Measurements from ENCODE around the gene LRRC23. TPM values are rescaled to one million over a fixed set of nuclear protein-coding genes. Genes with fewer than 3 reads are reported as not detected.
A peak's percentile ranks its signal among the peaks of the same experiment; 100 is the strongest.

LRRC23 gene
- total and polyA plus RNA-seq, 2 of the 13 experiments (the other 11 are each of a cell fraction or from before 2014, with no cell fraction given): 6.0 to 7.8 TPM

DNA sequence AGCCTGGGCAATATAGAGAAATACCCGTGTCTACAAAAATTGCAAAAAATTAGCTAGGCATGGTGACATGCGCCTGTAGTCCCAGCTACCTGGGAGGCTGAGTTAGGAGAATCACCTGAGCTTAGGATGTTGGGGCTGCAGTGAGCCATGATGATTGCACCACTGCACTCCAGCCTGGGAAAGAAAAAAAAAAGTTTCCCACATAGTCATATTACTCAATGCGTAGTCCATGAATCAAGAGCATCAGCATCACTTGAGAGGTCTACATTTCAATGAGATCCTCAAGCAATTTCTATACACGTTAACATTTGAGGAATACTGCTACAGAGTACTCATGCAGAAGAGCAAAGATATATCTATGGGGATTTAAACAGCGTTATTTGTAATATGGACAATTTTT lies 5.2 kb upstream of the LRRC23 start:
- 0 out of 2 replicates have a peak, but pooled peaks have one; percentile 27 for TF ChIP-seq ZNF605 (CRISPR knock-in tag; IDR thresholded peaks at IDR 0.05)
- TF ChIP-seq, protein P1, sequence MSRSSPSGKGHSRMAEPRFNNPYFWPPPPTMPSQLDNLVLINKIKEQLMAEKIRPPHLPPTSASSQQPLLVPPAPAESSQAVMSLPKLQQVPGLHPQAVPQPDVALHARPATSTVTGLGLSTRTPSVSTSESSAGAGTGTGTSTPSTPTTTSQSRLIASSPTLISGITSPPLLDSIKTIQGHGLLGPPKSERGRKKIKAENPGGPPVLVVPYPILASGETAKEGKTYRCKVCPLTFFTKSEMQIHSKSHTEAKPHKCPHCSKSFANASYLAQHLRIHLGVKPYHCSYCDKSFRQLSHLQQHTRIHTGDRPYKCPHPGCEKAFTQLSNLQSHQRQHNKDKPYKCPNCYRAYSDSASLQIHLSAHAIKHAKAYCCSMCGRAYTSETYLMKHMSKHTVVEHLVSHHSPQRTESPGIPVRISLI (CRISPR knock-in tag; IDR thresholded peaks at IDR 0.05; ENCODE audit: borderline replicate concordance): 0 out of 2 replicates have a peak, but pooled peaks have one; percentile 13
- TF ChIP-seq SMAD1 (CRISPR knock-in tag; IDR thresholded peaks at IDR 0.05; ENCODE audit: borderline replicate concordance, low read depth): no peak
- TF ChIP-seq ZNF841 (CRISPR knock-in tag; IDR thresholded peaks at IDR 0.05; ENCODE audit: borderline replicate concordance): no peak
- peak; percentile 29; the same call in 1 of the 2 replicates for TF ChIP-seq CEBPB (IDR thresholded peaks at IDR 0.05; ENCODE audit: borderline replicate concordance, low read depth, low read length)
- ChIA-PET CTCF (ENCODE audit: low intra/inter-chr PET ratio, low total read pairs) (no interaction called here), POLR2A (interaction anchor here (1.1 to 2.3 kb wide), 5 partner anchors 8 to 44 kb away, joined by 3 to 9 read pairs (median 5); partner anchors contain the start of genes C12orf57, RNU7-1, SPSB2 and TPI1)
- H3K27me3 ChIP-seq (ENCODE audit: control insufficient read depth in 1 of 2, insufficient read depth in 2 of 2, low read length in 2 of 2): no peaks in the 10 kb centered on the region
- intact Hi-C loops (cut with micrococcal nuclease; ENCODE audit: unreplicated experiment): no loop called here
- no TSS peak for BruUV-seq (replicated peaks)
- H3K9me3 ChIP-seq (ENCODE audit: low read length): no peaks in the 10 kb centered on the region
- no peaks in the 10 kb centered on the region for H4K20me1 ChIP-seq (ENCODE audit: insufficient read depth, low read length)
- FAIRE-seq: no peak
- H3K4me1 ChIP-seq (ENCODE audit: insufficient read depth, low read length): peaks cover 55% of the 10 kb centered on the region
- no peaks in the 10 kb centered on the region for H3K36me3 ChIP-seq (replicated peaks in 1 of 2; ENCODE audit: control insufficient read depth in 1 of 2, insufficient read depth in 2 of 2, low read length in 2 of 2)
- H3K9ac ChIP-seq (ENCODE audit: insufficient read depth, low read depth, low read length): no peak overlapping the region; the same call in 1 of the 2 replicates
- 39% methylated on average over 5 of the region's 5 CpGs for WGBS (ENCODE audit: low lambda C conversion rate)
- DNase-seq (ENCODE audit: low spot score): no peak
- no peaks in the 10 kb centered on the region for H3K79me2 ChIP-seq (ENCODE audit: insufficient read depth, low read length)
- no peak overlapping the region for H3K4me3 ChIP-seq (replicated peaks in 1 of 3; ENCODE audit: insufficient read depth in 1 of 3, low read depth in 2 of 3, low read length in 3 of 3)
- H2AFZ ChIP-seq (ENCODE audit: low read length): no peak overlapping the region
- peak overlapping the region; percentile 40 for H3K4me2 ChIP-seq (ENCODE audit: low read depth, low read length)
- in situ Hi-C loops (cut with HindIII; ENCODE audit: extremely low pct_ligation_motif_present, low pct_unique_long_range_greater_than_20kb): no loop called here
- peak; percentile 11 for ATAC-seq
- peak overlapping the region; percentile 69 for H3K27ac ChIP-seq (ENCODE audit: extremely low read length, insufficient read depth, low read length)

DNA sequence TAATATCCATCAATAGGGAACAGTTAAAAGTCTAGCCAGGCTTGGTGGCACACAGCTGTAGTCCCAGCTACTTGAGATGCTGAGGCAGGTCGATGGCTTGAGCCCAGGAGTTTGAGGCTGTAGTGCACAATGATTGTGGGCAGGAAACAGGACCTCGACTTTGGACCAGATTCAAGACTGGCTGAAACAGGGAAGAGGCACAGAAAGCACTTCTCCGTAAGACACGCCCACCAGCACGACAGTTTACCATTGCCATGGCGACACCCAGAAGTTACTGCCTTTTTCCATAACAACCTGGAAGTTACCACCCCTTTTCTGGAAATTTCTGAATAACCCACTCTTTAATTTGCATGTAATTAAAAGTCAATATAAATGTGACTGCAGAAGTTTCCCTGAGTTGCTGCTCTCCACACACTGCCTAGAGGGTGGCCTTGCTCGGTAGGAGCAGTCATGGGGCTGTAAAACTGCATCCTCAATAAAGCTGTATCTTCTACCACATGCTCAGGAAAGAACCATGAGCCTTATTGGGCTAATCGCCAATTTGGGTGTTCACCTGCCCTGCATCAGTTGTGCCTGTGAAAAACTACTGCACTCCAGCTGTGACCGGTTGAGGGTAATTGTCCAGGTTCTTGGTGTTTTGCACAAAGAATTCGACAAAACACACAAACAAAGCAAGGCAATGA lies 4.6 kb upstream of the LRRC23 start:
- no peaks in the 10 kb centered on the region for H3K36me3 ChIP-seq (replicated peaks in 1 of 2; ENCODE audit: control insufficient read depth in 1 of 2, insufficient read depth in 2 of 2, low read length in 2 of 2)
- no peaks in the 10 kb centered on the region for H3K27me3 ChIP-seq (ENCODE audit: control insufficient read depth in 1 of 2, insufficient read depth in 2 of 2, low read length in 2 of 2)
- 28% methylated on average over 10 of the region's 10 CpGs for WGBS (ENCODE audit: low lambda C conversion rate)
- H3K27ac ChIP-seq (ENCODE audit: extremely low read length, insufficient read depth, low read length): peak overlapping the region; percentile 69
- peaks cover 58% of the 10 kb centered on the region for H3K4me1 ChIP-seq (ENCODE audit: insufficient read depth, low read length)
- H3K9ac ChIP-seq (ENCODE audit: insufficient read depth, low read depth, low read length): peak overlapping the region; percentile 62
- FAIRE-seq (peak; percentile 68), ATAC-seq (peak; percentile 70), DNase-seq (ENCODE audit: low spot score) (peak; percentile 78)
- H3K4me3 ChIP-seq (replicated peaks in 1 of 3; ENCODE audit: insufficient read depth in 1 of 3, low read depth in 2 of 3, low read length in 3 of 3): peak overlapping the region in 1 of 3 experiments; percentile 1; a peak in 1 of 6 replicates
- no peaks in the 10 kb centered on the region for H3K79me2 ChIP-seq (ENCODE audit: insufficient read depth, low read length)
- peak overlapping the region; percentile 40 for H3K4me2 ChIP-seq (ENCODE audit: low read depth, low read length)
- ChIA-PET CTCF (ENCODE audit: low intra/inter-chr PET ratio, low total read pairs) (no interaction called here), POLR2A (interaction anchor here (1.1 to 3.1 kb wide), 5 partner anchors 8 to 44 kb away, joined by 3 to 12 read pairs (median 9); partner anchors contain the start of genes C12orf57, RNU7-1 and TPI1)
- H2AFZ ChIP-seq (ENCODE audit: low read length): no peak overlapping the region
- intact Hi-C loops (cut with micrococcal nuclease; ENCODE audit: unreplicated experiment) (no loop called here), in situ Hi-C loops (cut with HindIII; ENCODE audit: extremely low pct_ligation_motif_present, low pct_unique_long_range_greater_than_20kb) (no loop called here)
- BruUV-seq (replicated peaks): no TSS peak
- no peaks in the 10 kb centered on the region for H3K9me3 ChIP-seq (ENCODE audit: low read length)
- no peaks in the 10 kb centered on the region for H4K20me1 ChIP-seq (ENCODE audit: insufficient read depth, low read length)
- TF ChIP-seq RFX3 (CRISPR knock-in tag; IDR thresholded peaks at IDR 0.05) (peak; percentile 90), POLR2A (IDR thresholded peaks at IDR 0.05; ENCODE audit: insufficient read depth in 1 of 2, low read depth in 2 of 2, low read length in 2 of 2) (peak in 1 of 2 experiments; percentile 24; a peak in 1 of 4 replicates), HOXA3 (CRISPR knock-in tag; IDR thresholded peaks at IDR 0.05) (peak; percentile 47; the same call in 1 of the 2 replicates), ATF7-NPFF (CRISPR knock-in tag; IDR thresholded peaks at IDR 0.05; ENCODE audit: low read depth) (no peak), ELF1 (CRISPR knock-in tag; IDR thresholded peaks at IDR 0.05) (peak; percentile 41; the same call in 1 of the 2 replicates), NFATC3 (CRISPR knock-in tag; IDR thresholded peaks at IDR 0.05) (no peak)
- TF ChIP-seq, protein P2, sequence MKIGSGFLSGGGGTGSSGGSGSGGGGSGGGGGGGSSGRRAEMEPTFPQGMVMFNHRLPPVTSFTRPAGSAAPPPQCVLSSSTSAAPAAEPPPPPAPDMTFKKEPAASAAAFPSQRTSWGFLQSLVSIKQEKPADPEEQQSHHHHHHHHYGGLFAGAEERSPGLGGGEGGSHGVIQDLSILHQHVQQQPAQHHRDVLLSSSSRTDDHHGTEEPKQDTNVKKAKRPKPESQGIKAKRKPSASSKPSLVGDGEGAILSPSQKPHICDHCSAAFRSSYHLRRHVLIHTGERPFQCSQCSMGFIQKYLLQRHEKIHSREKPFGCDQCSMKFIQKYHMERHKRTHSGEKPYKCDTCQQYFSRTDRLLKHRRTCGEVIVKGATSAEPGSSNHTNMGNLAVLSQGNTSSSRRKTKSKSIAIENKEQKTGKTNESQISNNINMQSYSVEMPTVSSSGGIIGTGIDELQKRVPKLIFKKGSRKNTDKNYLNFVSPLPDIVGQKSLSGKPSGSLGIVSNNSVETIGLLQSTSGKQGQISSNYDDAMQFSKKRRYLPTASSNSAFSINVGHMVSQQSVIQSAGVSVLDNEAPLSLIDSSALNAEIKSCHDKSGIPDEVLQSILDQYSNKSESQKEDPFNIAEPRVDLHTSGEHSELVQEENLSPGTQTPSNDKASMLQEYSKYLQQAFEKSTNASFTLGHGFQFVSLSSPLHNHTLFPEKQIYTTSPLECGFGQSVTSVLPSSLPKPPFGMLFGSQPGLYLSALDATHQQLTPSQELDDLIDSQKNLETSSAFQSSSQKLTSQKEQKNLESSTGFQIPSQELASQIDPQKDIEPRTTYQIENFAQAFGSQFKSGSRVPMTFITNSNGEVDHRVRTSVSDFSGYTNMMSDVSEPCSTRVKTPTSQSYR (CRISPR knock-in tag; IDR thresholded peaks at IDR 0.05; ENCODE audit: borderline replicate concordance): no peak
